GM13977 (cell line): ENCODE measurements around the gene BCAT1.

Experiments used
- DNase-seq: peaks from one replicate; pipeline ENCODE4 v3.0.0; 2012; ENCODE audit warnings: low spot score
- CTCF ChIP-seq: IDR thresholded peaks from 2 replicates; pipeline ENCODE4 v1.5.1; 2012; ENCODE audit warnings: mild to moderate bottlenecking, control low read depth; ENCODE audit not compliant: insufficient read depth; ENCODE audit errors: extremely low read depth, missing control alignments
- in situ Hi-C: fragments of 300-500 bp; cut with MboI; formaldehyde crosslinking; loops from one replicate; pipeline ENCODE4 v1.12.0; 2022; ENCODE audit warnings: low sequenced_read_pairs, low pct_unique_long_range_greater_than_20kb, mixed read lengths, inconsistent platforms; ENCODE audit not compliant: unreplicated experiment

The BCAT1 gene

GRCh38 chr12:24864796-24865125, 84.1 kb downstream of the BCAT1 start:
- peak; percentile 59 for DNase-seq
- TF ChIP-seq CTCF, result no peak
- in situ Hi-C loops, result no loop called here

GRCh38 chr12:24861766-24862540, 86.9 kb downstream of the BCAT1 start:
- in situ Hi-C loops, result no loop called here
- TF ChIP-seq CTCF, result no peak
- DNase-seq, result no peak

GRCh38 chr12:24860546-24860945, 88.4 kb downstream of the BCAT1 start:
- DNase-seq, result no peak
- in situ Hi-C loops, result no loop called here
- TF ChIP-seq CTCF, result no peak

- TF ChIP-seq CTCF, result no peak
- in situ Hi-C loops, result no loop called here
- no peak for DNase-seq
Observed at GRCh38 chr12:24856541-24856940, 92.4 kb downstream of the BCAT1 start.

GRCh38 chr12:24854908-24855307, 94.0 kb downstream of the BCAT1 start:
- in situ Hi-C loops, result no loop called here
- no peak for DNase-seq
- no peak for TF ChIP-seq CTCF

GRCh38 chr12:24854017-24854416, 94.9 kb downstream of the BCAT1 start:
- in situ Hi-C loops, result no loop called here
- TF ChIP-seq CTCF, result no peak

More at GRCh38 chr12:24854017-24854416, 94.9 kb downstream of the BCAT1 start:
- DNase-seq, result no peak
